H1 (cell line): ENCODE results near the gene KRCC1.

Experiments used
- ATF2 ChIP-seq: IDR thresholded peaks from 2 replicates; pipeline ENCODE4 v1.6.1; 2012; ENCODE audit warnings: low read length, inconsistent platforms
- CEBPB ChIP-seq: IDR thresholded peaks from 2 replicates; pipeline ENCODE4 v1.6.1; 2012; ENCODE audit warnings: low read depth, low read length
- CTCF ChIP-seq, 3 experiments: IDR thresholded peaks; 1 replicate in 2 of 3; 2 replicates in 1 of 3; pipeline versions ENCODE4 v1.5.1 to v1.6.1; 2011; ENCODE audit warnings: low read length in 3 of 3, mild to moderate bottlenecking in 3 of 3, inconsistent platforms in 2 of 3, low read depth in 1 of 3, moderate library complexity in 1 of 3; ENCODE audit not compliant: insufficient read depth in 1 of 3; ENCODE audit errors: control extremely low read depth in 1 of 3
- EGR1 ChIP-seq: IDR thresholded peaks from 2 replicates; pipeline ENCODE4 v1.6.1; 2011; ENCODE audit warnings: low read depth, low read length, borderline replicate concordance
- EP300 ChIP-seq, 2 experiments: IDR thresholded peaks; 1 replicate in 1 of 2; 2 replicates in 1 of 2; pipeline ENCODE4 v1.6.1; 2011 to 2012; ENCODE audit warnings: low read depth in 2 of 2, low read length in 2 of 2, mild to moderate bottlenecking in 2 of 2, borderline replicate concordance in 1 of 2, inconsistent platforms in 1 of 2, moderate library complexity in 1 of 2
- EZH2 ChIP-seq: fragments of 200-600 bp; sonication (generic); IDR thresholded peaks from 2 replicates; pipeline ENCODE4 v1.7.1; 2012; ENCODE audit warnings: low read depth, mild to moderate bottlenecking, moderate library complexity, low read length, inconsistent platforms; ENCODE audit not compliant: severe bottlenecking
- SP2 ChIP-seq: IDR thresholded peaks from 2 replicates; pipeline ENCODE4 v1.6.1; 2012; ENCODE audit warnings: mild to moderate bottlenecking, low read length, inconsistent platforms
- TBP ChIP-seq: IDR thresholded peaks from 2 replicates; pipeline ENCODE4 v1.6.1; 2011; ENCODE audit warnings: low read depth, low read length, improper control_type of control experiment
- TEAD4 ChIP-seq: IDR thresholded peaks from 2 replicates; pipeline ENCODE4 v1.6.1; 2012; ENCODE audit warnings: low read depth, low read length, inconsistent platforms, mixed read lengths

GRCh38 chr2:87996570-87996969 is 59.0 kb downstream of the KRCC1 start:
- TF ChIP-seq TEAD4 (no peak), CTCF (IDR thresholded peaks at IDR 0.05; ENCODE audit: control extremely low read depth in 1 of 3, insufficient read depth in 1 of 3, low read depth in 1 of 3, low read length in 3 of 3) (no peak), CEBPB (no peak), ATF2 (no peak), EP300 (IDR thresholded peaks at IDR 0.05; ENCODE audit: borderline replicate concordance in 1 of 2, low read depth in 2 of 2, low read length in 2 of 2) (no peak), EGR1 (no peak), EZH2 (no peak), TBP (no peak), SP2 (no peak)
